ENCODE data around the gene TPM4. TPM values are rescaled to one million over a fixed set of nuclear protein-coding genes. Genes with fewer than 3 reads are reported as not detected.
"Not testable (repeated sequence)": the region's sequence is repeated elsewhere in the genome, so short reads cannot be mapped to it uniquely, and the experiment has no call there.

The TPM4 gene
- polyA plus RNA-seq, 3 donors = 466 to 475 (median 475) TPM

GRCh38 chr19:16118489-16119033 lies 42.3 kb downstream of the TPM4 start:
- DNase-seq = no peak

- DNase-seq = not testable (repeated sequence)
These were observed 43.0 kb downstream of the TPM4 start for GRCh38 chr19:16119075-16119857.

- DNase-seq = no peak
These were observed 44.8 kb downstream of the TPM4 start for GRCh38 chr19:16121141-16121540.

- DNase-seq = no peak
These were observed 45.7 kb downstream of the TPM4 start for GRCh38 chr19:16121967-16122366.

GRCh38 chr19:16124953-16125352 lies 48.7 kb downstream of the TPM4 start:
- DNase-seq = no peak

GRCh38 chr19:16125737-16126495 lies 49.6 kb downstream of the TPM4 start:
- DNase-seq = no peak

- no peak for DNase-seq
These were observed 50.8 kb downstream of the TPM4 start for GRCh38 chr19:16127080-16127479.

- no peak for DNase-seq
These were observed 51.6 kb downstream of the TPM4 start for GRCh38 chr19:16127776-16128371.

- DNase-seq = no peak
These were observed 55.4 kb downstream of the TPM4 start for GRCh38 chr19:16131648-16132047.

- no peak for DNase-seq
These were observed 57.5 kb downstream of the TPM4 start for GRCh38 chr19:16133818-16134217.

GRCh38 chr19:16134510-16134909 lies 58.2 kb downstream of the TPM4 start:
- no peak for DNase-seq

GRCh38 chr19:16135430-16136127 lies 59.3 kb downstream of the TPM4 start:
- no peak for DNase-seq

GRCh38 chr19:16136185-16136999 lies 60.1 kb downstream of the TPM4 start:
- DNase-seq = no peak

GRCh38 chr19:16139752-16140151 lies 63.5 kb downstream of the TPM4 start:
- DNase-seq = no peak

- no peak for DNase-seq
These were observed 64.7 kb downstream of the TPM4 start for GRCh38 chr19:16141043-16141442.

GRCh38 chr19:16142032-16142580 lies 65.8 kb downstream of the TPM4 start:
- DNase-seq = no peak

- DNase-seq = peak; percentile 7
These were observed 67.3 kb downstream of the TPM4 start, which contains the start of gene HSH2D for GRCh38 chr19:16143399-16144215. Gene HSH2D, plus strand, starts transcription at chr19:16143685. Its CDS starts 5,066 bp downstream, at chr19:16148751.

GRCh38 chr19:16144216-16144581 lies 67.9 kb downstream of the TPM4 start:
- DNase-seq = no peak

- DNase-seq = no peak
These were observed 69.8 kb downstream of the TPM4 start for GRCh38 chr19:16146112-16146511.

All from renal pelvis (tissue), 4 donors.